Mesendoderm (in vitro differentiated cells): ENCODE data around the gene ANKRD62. TPM values are rescaled to one million over a fixed set of nuclear protein-coding genes. Genes with fewer than 3 reads are reported as not detected.

Source experiments
- small RNA-seq: library from polyadenylated mRNA; stranded (forward); fragments of <200 nt; extraction: miRNeasy Mini kit (QIAGEN cat#:217004); gene quantifications from one replicate; pipeline ENCODE3, GENCODE V24; 2013; ENCODE audit not compliant: insufficient read depth

Gene ANKRD62

Small RNAs within 50 kb of the gene (small RNA-seq; reads per million reads assigned to genes)
- not detected for gene RNU6-324P
